T-helper 1 cell treated with Interleukin-12 subunit alpha and Interleukin-12 subunit beta and Interleukin-4 antibody, amounts not matched to agents 30 ng/mL and 1 ng/mL, for 36 hours (primary cell): ENCODE measurements around the gene ENTPD3. TPM values are rescaled to one million over a fixed set of nuclear protein-coding genes. Genes with fewer than 3 reads are reported as not detected.
"Not testable (repeated sequence)": the region's sequence is repeated elsewhere in the genome, so short reads cannot be mapped to it uniquely, and the experiment has no call there.

Experiments used
- intact Hi-C: fragments of 100-400 bp; cut with micrococcal nuclease; formaldehyde crosslinking; loops from one replicate; pipeline ENCODE4 v1.15.1; 2024
- total RNA-seq: library from RNA; stranded (reverse); gene quantifications from 2 replicates; pipeline ENCODE4 v1.2.3, GENCODE V29; 2022

Gene ENTPD3
- total RNA-seq, 1 donor from 2014 or later, result not detected

DNA sequence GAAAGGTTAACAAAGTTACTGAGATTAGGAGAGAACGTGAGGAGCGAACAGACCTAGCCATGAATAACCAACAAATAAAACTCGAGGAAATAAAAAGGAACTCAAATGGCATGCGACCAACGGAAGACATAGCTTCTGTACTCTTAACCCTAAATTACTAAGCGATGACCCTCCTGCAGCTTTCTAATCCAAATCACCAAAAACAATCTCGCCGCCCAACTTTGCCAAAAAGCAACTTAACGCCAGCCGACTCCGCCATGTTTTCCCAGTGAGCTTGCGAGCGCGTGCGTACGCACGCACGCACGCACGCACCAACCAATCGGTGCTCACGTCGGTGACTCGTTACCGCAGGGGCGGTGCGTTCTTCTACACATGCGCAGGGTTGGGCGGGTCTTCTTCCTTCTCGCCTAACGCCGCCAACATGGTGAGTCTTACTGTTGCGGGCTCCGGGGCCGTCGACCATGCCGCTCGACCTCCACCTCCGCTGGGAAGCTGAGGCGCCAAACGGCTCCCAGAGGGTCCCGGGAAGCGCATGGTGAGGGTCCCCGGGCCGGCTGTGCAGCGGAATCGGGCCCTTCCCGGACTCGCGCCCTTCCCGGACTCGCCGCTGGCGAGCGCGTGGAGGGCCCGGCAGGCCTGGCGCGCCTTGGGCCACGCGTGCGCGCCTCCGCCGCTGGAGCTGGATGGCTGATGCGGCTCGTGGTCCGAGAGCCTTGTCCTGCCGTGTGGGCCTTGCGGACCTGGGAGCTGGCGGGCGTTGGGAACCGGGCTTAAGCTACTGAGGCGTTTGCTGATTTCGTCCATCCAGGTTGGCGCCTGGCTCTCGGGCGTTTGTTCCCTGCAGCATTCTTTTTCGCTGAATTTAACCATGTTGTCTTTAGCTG lies 70.2 kb downstream of the ENTPD3 start, which contains the start of gene RPL14:
RPL14 (plus strand) TSS at position 400 of the 884 bp plus-strand sequence; CDS start at position 533, 133 bp downstream.
- intact Hi-C loops, result loop anchor here (1.0 to 10.0 kb wide), 8 partner anchors 20 to 1505 kb away; partner anchors contain the start of genes CTNNB1, EIF1B, ULK4 and ZNF619

DNA sequence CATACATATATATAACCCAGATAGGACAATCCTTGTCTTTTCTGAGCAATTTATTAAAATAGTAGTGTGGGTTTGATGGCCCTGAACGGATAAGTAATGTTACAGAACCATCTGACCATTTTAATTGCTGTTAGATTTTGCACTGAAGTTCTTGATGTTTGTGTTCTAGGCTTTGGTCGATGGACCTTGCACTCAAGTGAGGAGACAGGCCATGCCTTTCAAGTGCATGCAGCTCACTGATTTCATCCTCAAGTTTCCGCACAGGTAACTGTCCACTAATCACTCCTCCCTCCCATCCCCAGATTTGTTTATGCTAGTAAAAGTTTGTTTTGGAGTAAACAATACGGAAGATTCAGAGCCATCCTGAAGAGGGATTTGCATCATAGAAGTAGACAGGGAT lies 71.5 kb downstream of the ENTPD3 start:
- intact Hi-C loops, result loop anchor here (10.0 kb wide), 1 partner anchor 264 kb away; no protein-coding TSS in a partner anchor

GRCh38 chr3:40460481-40460880 lies 73.5 kb downstream of the ENTPD3 start:
- intact Hi-C loops, result not testable (repeated sequence)

- intact Hi-C loops, result no loop called here
These were observed 74.2 kb downstream of the ENTPD3 start for GRCh38 chr3:40461161-40461560.

- intact Hi-C loops, result not testable (repeated sequence)
These were observed 75.9 kb downstream of the ENTPD3 start for GRCh38 chr3:40462838-40463237.

GRCh38 chr3:40463579-40463978 lies 76.6 kb downstream of the ENTPD3 start:
- intact Hi-C loops, result no loop called here

- intact Hi-C loops, result loop anchor here (1.0 kb wide), 1 partner anchor 13 kb away; the partner anchor contains the start of gene ZNF619
These were observed 77.5 kb downstream of the ENTPD3 start for GRCh38 chr3:40464339-40465110.

DNA sequence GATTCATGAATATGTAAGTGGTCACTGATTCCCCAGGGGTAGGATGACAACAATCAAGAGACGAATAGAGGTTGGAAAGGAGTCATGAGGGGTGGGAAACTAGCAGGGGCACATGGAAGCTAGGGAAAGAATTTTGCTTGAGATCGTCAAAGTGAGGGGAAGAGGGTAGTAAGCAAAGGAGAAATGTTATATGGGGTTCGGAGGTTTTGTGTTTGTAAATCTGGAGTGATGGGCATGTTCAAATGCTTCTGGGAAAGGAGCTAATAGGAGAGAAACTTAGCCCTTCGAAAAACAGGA lies 78.1 kb downstream of the ENTPD3 start:
- intact Hi-C loops, result no loop called here

DNA sequence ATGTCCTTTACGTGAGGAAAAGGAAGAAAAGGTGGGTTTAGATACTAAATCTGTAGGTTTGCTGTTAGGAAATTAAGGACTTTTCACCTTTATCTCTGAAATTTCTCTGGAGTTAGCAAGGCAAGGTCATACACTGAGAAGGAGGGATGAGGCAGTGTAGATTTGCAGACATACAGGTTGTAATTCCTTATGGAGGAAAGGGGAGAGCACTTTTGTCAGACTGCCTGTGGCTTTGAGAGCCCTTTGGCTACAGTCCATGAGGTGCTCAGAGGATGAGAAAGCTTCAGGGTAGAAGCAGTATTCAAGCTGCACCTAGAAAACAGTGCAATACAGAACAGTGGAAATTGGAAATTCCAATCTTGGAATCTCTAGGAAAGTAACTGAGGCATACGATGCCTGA lies 78.5 kb downstream of the ENTPD3 start:
- intact Hi-C loops, result no loop called here

GRCh38 chr3:40468018-40468417 lies 81.0 kb downstream of the ENTPD3 start:
- intact Hi-C loops, result no loop called here

GRCh38 chr3:40470701-40471100 lies 83.7 kb downstream of the ENTPD3 start:
- intact Hi-C loops, result no loop called here

DNA sequence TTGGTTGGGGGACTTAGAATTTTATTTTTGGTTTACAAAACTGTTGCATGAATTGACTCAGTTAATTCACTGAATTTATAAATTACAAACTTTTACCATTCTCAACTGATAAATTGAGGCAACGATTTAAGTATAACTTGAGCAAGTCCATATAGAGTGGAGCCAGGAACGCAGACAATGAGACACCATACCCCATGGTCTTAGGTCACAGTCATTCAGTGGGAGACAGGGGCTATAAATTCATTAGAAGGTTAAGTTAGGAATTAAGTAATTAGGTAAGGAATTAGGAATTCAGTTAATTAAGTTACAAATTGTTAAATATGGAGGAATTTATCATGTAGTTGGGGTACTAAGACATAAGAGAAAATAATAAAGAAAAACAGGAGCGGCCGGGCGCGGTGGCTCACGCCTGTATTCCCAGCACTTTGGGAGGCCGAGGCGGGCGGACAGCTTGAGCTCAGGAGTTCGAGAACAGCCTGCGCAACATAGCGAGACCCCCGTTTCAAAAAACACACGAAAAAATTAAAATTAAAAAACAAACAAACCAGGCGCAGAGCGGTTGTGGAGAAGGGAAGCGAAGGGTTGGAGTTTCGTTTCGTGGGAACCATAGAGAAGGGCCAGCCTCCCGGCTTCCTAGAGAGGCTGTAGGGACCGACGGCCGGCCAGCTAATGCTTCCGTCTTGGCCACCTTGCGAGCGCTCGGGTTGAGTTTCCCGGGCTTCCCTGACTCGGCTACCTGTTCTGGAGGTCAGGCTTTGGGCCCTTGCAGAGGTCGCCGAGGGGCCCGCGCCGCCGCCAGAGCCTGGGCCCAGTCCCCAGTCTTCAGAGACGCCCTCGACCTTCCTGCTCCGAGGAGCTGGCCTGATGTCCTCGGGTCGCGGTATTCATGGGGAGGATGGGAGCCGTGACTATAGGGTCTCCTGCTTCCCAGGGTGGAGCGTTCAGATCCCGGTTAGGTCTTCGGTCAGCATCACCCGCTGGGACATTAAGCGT lies 89.8 kb downstream of the ENTPD3 start, which contains the start of gene ZNF619:
ZNF619 (plus strand) TSS at position 645 of the 993 bp plus-strand sequence. CDS start 858 bp downstream, outside the sequence.
- intact Hi-C loops, result loop anchor here (1.0 kb wide), 6 partner anchors 12 to 167 kb away; partner anchors contain the start of genes EIF1B, RPL14, ZNF620 and ZNF621

DNA sequence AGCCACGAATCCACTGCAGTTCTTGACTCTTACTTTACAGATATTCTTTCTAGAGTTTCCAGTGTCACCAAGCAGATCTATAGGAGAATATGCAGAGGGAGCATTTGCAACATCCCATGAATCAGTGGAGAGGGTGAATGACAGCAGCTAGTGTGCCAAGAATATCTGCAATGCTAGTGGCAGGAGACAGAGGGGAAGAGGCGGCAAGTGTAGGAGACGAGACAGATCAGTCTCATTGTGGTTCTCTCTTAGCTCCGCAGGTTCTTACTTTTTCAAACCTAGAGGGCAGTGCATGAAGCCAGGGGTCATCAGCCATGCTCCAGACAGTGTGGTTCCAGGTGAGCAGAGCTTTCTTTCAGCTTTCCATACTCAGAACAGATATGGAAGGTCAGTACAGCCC lies 90.7 kb downstream of the ENTPD3 start:
- intact Hi-C loops, result loop anchor here (1.0 kb wide), 6 partner anchors 13 to 168 kb away; partner anchors contain the start of genes EIF1B, RPL14, ZNF620 and ZNF621

Other genes with a start within 250 kb of the ENTPD3 start
- gene EIF1B, start 77.5 kb upstream of the ENTPD3 start, total RNA-seq, result 35.5 and 36.2 TPM in 2 replicates
- 1,649 and 1,702 TPM in 2 replicates for gene RPL14, start 70.2 kb downstream of the ENTPD3 start, total RNA-seq
- 8.4 and 8.9 TPM in 2 replicates for gene ZNF619, start 89.9 kb downstream of the ENTPD3 start, total RNA-seq
- 6.4 and 6.6 TPM in 2 replicates for gene ZNF620, start 118.9 kb downstream of the ENTPD3 start, total RNA-seq
- 23.1 and 23.6 TPM in 2 replicates for gene ZNF621, start 137.8 kb downstream of the ENTPD3 start, total RNA-seq